Measurements from ENCODE around the gene CCDC7.
"Not testable (repeated sequence)": the region's sequence is repeated elsewhere in the genome, so short reads cannot be mapped to it uniquely, and the experiment has no call there.

The CCDC7 gene

DNA sequence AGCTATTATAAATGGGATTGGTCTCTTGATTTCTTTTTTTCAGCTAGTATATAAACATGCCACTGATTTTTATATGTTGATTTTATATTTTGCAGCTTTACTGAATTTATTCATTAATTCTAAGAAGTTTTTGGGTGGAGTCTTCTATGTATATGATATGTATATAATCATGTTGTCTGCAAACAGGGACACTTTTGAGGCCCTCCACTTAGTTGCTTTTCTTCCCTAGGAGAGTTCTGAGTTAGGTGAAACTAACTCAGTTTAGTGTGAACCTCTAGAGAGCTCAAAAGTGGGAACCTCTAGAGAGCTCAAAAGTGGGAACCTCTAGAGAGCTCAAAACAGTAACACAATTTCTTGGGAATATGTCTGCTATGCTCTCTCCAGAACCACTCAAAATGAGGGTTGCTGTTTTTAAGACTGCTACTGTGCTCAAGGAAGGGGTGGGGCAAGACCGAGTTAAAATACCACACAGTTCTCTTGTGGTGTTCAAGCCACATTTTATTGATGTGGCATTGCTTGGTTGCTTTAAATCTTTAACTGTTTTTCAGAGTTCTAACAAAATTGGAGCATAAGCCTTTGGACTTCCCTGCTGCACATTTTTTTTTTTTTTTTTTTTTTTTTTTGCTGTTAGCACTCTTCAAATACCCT is 13.2 kb downstream of the CCDC7 start:
- DNase-seq: no peak

DNA sequence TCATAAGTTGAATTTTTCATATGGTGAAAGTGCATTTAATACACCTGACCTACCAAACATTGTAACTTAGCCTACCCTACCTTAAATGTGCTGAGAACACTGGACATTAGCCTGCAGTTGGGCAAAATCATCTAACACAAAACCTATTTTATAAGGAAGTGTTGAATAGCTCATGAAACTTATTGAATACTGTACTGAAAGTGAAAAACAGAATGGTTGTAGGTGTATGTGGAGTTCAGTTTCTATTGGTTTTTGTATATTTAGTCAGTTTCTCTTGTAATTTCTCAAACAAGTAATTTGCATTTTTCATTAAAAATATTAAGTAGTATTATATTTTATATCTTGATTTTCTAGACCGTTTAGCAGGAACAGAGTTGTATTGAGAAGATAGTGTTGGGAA is 15.3 kb downstream of the CCDC7 start:
- DNase-seq: no peak

GRCh38 chr10:32471232-32471631 is 25.3 kb downstream of the CCDC7 start:
- DNase-seq: no peak

GRCh38 chr10:32477499-32477898 is 31.6 kb downstream of the CCDC7 start:
- no peak for DNase-seq

GRCh38 chr10:32481606-32482005 is 35.7 kb downstream of the CCDC7 start:
- no peak for DNase-seq

DNA sequence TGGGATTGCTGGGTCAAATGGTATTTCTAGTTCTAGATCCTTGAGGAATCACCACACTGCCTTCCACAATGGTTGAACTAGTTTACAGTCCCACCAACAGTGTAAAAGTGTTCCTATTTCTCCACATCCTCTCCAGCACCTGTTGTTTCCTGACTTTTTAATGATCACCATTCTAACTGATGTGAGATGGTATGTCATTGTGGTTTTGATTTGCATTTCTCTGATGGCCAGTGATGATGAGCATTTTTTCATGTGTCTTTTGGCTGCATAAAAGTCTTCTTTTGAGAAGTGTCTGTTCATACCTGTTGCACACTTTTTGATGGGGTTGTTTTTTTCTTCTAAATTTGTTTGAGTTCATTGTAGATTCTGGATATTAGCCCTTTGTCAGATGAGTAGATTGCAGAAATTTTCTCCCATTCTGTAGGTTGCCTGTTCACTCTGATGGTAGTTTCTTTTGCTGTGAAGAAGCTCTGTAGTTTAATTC is 37.1 kb downstream of the CCDC7 start:
- DNase-seq: not testable (repeated sequence)

DNA sequence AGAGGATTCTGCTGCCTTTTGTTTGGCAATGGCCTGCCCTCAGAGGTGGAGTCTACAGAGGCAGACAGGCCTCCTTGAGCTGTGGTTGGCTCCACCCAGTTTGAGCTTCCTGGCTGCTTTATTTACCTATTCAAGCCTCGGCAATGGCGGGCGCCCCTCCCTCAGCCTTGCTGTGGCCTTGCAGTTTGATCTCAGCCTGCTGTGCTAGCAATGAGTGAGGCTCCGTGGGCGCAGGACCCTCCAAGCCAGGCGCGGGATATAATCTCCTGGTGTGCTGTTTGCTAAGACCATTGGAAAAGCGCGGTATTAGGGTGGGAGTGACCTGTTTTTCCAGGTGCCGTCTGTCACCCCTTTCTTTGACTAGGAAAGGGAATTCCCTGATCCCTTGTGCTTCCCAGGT is 42.1 kb downstream of the CCDC7 start:
- DNase-seq: not testable (repeated sequence)

DNA sequence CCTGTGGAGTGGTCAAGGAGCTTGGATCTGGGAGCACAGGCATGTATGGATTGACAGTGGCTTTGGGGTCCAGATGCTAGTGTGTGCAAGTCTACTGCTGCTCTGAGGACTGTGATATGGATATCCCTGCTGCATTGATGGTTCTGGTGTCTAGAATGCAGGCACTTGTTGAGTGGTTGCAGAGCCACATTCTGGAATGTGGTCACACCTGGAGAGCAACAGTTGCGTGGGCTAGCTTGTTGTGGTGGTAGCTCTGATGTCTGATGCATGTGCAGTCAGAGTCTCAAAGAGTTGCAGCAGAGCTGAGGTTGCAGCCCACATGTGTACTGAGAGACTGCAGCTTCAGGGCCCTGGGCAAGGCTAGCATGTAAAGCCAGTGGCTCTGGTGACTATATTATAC is 43.2 kb downstream of the CCDC7 start:
- no peak for DNase-seq

GRCh38 chr10:32489901-32490300 is 44.0 kb downstream of the CCDC7 start:
- no peak for DNase-seq

GRCh38 chr10:32494562-32494961 is 48.6 kb downstream of the CCDC7 start:
- DNase-seq: not testable (repeated sequence)

DNA sequence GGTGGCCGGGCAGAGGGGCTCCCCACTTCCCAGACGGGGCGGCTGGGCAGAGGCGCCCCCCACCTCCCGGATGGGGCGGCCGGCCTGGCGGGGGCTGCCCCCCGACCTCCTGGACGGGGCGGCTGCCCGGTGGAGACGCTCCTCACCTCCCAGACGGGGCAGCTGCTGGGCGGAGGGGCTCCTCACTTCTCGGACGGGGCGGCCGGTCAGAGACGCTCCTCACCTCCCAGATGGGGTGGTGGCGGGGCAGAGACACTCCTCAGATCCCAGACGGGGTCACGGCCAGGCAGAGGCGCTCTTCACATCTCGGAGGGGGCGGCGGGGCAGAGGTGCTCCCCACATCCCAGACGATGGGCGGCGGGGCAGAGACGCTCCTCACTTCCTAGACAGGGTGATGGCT is 54.2 kb downstream of the CCDC7 start:
- DNase-seq: not testable (repeated sequence)

DNA sequence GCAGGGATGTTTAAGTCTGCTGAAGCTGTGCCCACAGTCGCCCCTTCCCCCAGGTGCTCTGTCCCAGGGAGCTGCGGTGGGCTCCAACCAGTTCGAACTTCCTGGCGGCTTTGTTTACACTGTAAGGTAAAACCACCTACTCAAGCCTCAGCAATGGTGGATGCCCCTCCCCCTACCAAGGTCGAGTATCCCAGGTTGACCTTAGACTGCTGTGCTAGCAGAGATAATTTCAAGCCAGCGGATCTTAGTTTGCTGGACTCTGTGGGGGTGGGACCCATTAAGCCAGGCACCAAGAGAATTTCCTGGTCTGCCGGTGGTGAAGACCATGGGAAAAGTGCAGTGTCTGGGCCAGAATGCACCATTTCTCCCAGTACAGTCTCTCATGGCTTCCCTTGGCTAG is 56.0 kb downstream of the CCDC7 start:
- DNase-seq: no peak

GRCh38 chr10:32505762-32506420 is 60.0 kb downstream of the CCDC7 start:
- DNase-seq: not testable (repeated sequence)

DNA sequence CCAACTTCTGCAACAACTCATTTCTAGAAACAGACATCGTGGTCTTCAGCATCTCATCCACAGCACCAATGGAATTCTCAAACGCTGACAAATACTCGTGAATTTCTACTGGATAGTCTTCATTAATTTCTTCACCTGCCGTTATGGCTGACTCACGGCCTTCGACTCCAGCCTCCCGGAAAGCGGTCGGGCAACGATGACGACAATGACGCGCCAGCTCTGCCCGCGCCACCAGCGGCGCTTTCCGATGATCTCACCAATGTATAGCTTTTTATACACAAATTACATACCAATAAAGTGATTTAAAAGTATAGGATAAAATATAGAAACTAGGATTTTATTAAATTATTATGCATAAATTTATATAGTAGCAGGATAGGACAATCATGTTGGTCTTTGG is 65.7 kb downstream of the CCDC7 start:
- DNase-seq: no peak

GRCh38 chr10:32516567-32517495 is 70.9 kb downstream of the CCDC7 start:
- no peak for DNase-seq

GRCh38 chr10:32530231-32530630 is 84.3 kb downstream of the CCDC7 start:
- DNase-seq: no peak

GRCh38 chr10:32538256-32538655 is 92.3 kb downstream of the CCDC7 start:
- no peak for DNase-seq

GRCh38 chr10:32540691-32541470 is 94.9 kb downstream of the CCDC7 start:
- no peak for DNase-seq

GRCh38 chr10:32548208-32548607 is 102.3 kb downstream of the CCDC7 start:
- no peak for DNase-seq

DNA sequence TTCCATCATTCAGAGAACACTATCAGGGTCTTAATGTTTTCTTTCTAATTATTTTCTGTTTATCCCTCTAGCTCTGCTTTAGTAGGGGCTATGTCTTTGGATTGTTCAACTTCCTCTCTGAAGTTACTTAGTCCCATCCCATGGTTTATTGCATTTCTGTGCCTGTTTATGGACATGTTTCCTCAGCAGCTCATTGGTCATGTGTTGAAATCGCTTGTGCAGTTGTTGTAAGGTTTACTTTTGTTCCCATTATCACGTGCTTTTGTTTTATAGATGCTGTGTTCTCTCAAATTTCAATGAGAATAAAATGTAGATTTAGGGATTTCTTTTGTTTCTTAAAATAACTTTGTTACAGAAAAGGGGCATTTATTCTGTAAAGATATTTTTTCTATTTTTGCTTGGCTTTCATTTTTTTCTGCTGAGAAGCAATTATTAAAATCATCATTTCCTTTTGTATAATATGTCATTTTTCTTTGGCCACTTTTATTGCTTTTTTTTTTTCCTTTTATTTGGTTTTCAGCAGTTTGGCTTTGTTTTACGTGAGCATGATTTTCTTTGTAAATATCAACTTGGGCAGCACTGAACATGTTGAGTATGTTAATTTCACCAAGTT is 110.9 kb downstream of the CCDC7 start:
- no peak for DNase-seq

- DNase-seq: not testable (repeated sequence)
These were observed 116.8 kb downstream of the CCDC7 start for GRCh38 chr10:32562695-32563094.

GRCh38 chr10:32577448-32577847 is 131.5 kb downstream of the CCDC7 start:
- DNase-seq: no peak
